T-helper 22 cell (primary cell): ENCODE measurements around the gene TNPO3.
"Not testable (repeated sequence)": the region's sequence is repeated elsewhere in the genome, so short reads cannot be mapped to it uniquely, and the experiment has no call there.

ENCODE experiments used
- DNase-seq: peaks from one replicate; pipeline ENCODE4 v3.0.0-alpha.2; 2020; ENCODE audit warnings: low read depth

The TNPO3 gene

DNA sequence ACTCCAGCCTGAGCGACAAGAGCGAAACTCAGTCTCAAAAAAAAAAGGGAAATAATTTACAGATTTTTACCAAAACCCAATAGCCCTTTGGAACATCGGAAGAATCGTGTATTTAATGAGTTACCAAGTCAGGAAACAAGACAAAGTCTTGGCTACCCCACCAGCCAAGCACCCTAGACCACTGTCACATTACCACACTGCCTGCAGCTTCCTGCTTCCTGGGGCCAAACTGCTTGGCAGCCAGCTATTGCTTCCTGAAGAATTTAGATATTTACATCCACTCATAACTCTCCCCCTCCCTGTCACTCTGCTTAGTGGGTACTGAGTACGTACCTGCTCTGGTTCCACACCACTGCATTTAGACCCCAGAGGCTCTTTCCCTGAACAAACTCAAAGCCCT, 14.1 kb upstream of the TNPO3 start:
- no peak for DNase-seq

DNA sequence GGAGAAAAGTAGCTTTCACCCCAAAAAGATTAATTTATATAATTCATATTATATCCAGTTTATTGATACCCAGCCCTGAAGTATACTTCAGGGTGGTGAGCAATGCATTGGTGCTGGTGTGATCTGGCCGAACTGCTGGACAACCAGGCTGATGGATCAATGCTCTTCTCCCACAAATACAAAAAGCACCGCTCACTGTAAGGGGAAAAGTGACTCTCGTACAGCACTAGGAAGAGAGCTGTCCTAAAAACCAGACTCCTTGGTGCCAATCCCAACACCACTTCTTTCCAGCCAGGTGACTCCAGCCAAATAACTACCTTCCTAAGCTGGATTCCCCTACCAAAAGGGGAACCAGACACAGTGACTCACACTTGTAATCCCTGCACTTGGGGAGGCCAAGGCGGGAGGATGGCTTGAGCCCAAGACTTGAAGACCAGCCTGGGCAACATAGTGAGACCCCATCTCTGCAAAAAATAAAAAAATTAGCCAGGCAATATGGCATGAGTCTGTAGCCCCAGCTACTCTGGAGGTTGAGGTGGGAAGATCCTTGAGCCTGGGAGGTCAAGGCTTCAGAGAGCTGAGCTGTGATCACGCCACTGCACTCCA, 13.1 kb upstream of the TNPO3 start:
- no peak for DNase-seq

DNA sequence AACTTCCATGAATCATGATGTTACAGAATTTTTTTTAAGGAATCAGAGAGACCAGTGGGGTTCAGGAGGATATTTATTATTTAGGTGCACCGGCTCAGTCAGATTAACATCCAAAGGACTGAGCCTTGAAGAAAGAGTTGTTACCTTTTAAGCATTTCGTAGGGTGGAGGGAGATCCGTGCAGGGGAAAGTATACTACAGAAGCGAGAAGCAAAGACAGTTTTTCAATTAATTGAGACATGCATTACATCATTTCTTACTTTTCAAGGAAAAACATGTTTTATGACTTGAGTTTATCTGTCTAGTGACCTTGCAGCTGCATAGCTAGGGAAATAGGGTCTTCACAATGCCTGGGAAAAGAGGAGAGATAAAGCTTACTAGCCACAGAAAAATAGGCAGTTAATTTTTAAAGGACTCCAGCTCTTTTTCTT, 12.2 kb upstream of the TNPO3 start:
- not testable (repeated sequence) for DNase-seq

DNA sequence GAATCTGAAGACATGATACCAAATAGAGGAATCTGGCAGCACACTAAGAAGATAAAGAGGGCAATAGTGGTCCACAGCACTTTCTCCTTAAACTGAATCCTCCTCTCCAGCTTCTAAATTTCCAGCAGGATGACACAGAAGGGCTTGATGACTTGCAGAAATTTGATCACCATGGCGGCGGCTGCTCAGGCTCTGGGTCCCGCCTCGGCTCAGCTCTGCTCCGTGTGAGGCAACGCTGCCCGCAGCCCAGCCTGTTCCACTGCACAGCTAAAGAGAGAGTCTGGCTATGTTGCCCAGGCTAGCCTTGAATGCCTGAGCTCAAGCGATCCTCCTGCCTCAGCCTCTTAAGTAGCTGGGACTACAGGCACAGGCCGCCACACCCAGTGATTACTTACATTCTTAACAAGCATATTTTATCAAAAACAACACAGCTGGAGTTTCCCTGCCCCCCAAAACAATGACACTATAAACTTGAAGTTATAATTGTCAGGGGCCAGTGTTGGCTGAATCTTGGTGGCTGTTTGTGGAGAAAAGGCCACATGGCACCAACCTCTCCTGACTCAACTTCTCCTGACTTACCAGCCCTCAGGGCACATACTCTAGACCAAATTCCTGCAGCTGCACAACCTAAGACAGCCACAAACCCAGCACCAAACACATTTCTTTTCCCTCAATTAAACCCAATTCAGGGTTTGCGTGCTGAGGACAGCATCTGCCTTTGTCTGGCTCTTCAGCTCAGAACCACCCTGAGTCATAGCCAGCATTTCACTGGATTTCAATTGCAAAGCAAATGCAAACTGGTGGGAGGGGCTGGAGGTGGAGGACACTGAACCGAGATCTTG, 11.6 kb upstream of the TNPO3 start:
- DNase-seq: no peak

DNA sequence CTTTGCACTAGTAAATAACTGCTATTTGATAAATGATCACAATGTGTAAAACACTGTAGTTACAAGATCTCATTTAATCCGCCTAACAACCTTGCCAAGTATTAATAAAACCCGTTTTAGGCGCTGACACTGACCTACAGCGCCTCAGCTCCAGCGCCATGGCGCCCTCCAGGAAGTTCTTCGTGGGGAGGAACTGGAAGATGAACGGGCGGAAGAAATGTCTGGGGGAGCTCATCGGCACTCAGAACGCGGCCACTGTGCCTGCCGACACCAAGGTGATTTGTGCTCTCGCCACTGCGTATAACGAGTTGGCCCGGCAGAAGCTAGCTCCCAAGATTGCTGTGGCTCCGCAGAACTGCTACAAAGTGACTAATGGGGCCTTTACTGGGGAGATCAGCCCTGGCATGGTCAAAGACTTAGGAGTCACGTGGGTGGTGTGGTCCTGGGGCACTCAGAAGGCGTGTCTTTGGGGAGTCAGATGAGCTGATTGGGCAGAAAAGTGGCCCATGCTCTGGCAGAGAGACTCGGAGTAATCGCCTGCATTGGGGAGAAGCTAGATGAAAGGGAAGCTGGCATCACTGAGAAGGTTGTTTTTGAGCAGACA, 1.1 kb upstream of the TNPO3 start:
- no peak for DNase-seq

DNA sequence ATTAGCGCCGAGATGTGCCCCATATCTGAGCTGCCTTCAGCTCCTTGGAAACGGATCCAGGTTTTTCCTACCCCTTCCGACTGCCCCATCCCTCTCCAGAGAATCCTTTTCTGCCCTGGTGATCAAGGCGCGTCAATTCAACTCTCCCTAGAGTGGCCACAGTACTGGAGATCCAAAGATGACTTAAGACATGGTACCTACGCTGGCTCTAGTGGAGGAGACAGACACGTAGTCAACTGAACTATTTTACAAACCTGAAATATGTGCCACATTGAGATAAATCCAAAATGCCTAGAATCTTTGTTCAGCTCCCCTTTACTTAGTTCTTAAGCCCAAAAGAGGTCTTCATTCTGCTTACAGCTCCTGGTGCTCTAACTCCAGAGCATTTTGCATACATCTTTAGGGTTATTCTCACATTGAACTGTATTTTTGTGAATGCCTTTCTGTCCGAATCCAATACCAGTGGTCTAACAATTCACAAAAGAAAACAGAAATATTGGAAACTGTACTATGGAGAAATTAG, 444 bp upstream of the TNPO3 start:
- no peak for DNase-seq

DNA sequence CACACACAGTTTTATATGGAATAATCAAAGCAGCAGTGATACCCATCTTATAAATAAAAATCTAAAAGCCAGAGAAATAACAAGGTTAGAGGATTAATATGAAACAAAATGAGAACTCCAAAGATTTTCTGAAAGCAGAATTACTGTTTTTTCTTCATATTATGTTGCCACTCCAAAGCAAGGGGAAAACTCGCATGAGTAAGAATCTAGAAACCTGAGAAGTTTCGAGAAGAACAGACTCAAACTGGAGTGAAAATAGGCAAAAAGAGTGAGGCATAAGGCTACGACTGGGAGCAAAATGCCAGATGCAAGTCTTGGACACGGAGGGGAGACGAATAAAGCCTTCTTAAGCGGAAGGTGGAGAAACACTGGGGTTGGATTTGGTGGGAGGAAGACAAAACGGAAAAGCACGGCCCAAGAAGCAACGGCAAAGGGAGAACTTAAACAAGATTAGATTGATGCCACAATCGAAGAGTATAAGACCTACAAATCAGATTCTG, 923 bp downstream of the TNPO3 start:
- no peak for DNase-seq

DNA sequence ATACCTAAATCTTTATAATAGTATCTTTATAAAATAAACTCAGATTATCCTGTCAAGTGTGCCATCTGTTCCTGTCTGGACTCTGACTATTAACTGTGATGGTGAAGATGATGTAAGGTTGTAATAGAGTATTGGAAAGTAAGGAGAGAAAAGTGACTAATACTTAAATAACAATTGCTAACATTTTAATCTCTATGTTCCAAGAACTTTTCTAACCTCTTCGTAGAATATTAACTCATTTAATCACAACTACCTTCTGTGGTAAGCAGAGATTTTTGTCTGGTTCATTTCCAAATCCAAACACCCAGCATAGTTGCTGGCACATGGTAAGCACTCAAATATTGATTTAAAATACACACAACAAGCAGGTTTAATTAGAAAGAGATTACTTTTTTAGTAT, 2.5 kb downstream of the TNPO3 start:
- no peak for DNase-seq

DNA sequence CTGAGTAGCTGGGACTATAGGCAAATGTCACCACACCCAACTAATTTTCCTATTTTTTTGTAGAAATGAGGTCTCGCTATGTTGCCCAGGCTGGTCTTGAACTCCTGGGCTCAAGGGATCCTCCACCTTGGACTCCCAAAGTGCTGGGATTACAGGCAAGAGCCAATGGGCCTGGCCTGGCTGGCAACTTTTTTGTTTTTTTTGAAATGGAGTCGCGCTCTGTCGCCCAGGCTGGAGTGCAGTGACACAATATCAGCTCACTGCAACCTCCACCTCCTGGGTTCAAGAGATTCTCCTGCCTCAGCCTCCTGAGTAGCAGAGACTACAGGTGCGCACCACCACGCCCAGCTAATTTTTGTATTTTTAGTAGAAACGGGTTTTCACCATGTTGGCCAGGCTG, 3.5 kb downstream of the TNPO3 start:
- DNase-seq: not testable (repeated sequence)

DNA sequence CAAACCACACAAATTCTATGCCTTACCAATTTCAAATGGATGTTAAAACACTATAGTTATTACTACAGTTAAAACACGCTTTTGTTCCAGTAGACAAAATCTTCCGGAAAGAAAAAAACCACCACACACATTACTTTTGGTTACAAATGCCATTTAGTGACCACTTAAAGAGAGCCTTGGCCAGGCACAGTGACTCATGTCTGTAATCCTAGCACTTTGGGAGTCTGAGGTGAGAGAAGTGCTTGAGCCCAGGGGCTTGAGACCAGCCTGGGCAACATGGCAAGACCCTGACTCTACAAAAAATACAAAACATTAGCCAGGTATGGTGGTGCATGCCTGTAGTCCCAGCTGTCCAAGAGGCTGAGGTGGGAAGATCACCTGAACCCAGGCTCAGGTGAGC, 7.2 kb downstream of the TNPO3 start:
- no peak for DNase-seq

DNA sequence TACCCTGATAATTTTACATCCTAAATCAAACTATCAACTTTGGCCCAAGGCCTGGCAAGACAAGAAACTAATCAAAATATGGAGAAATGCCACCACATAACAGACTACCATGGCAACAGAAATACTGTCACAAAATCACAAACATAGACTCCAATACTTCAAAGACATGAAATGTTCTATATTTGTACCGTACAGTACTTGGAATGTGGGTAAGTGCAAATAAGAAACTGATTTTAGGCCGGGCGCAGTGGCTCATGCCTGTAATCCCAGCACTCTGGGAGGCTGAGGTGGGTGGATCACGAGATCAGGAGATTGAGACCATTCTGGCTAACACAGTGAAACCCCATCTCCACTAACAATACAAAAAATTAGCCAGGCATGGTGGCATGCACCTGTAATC, 9.2 kb downstream of the TNPO3 start:
- no peak for DNase-seq

DNA sequence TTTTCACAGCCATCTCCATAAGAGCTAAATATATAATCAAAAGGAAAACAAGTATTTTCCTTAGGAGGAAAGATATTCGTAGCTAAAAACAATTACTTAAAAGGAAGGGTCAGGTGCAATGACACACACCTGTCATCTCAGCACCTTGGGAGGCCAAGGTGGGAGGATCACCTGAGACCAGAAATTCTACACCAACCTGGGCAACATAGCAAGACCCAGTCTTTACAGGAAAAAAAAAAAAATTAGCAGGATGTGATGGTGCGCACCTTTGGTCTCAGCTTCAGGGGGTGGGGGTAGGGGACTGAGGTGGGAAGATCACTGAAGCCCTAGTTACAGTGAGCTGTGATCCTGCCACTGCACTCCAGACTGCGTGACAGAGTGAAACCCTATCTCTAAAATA, 11.9 kb downstream of the TNPO3 start:
- no peak for DNase-seq

DNA sequence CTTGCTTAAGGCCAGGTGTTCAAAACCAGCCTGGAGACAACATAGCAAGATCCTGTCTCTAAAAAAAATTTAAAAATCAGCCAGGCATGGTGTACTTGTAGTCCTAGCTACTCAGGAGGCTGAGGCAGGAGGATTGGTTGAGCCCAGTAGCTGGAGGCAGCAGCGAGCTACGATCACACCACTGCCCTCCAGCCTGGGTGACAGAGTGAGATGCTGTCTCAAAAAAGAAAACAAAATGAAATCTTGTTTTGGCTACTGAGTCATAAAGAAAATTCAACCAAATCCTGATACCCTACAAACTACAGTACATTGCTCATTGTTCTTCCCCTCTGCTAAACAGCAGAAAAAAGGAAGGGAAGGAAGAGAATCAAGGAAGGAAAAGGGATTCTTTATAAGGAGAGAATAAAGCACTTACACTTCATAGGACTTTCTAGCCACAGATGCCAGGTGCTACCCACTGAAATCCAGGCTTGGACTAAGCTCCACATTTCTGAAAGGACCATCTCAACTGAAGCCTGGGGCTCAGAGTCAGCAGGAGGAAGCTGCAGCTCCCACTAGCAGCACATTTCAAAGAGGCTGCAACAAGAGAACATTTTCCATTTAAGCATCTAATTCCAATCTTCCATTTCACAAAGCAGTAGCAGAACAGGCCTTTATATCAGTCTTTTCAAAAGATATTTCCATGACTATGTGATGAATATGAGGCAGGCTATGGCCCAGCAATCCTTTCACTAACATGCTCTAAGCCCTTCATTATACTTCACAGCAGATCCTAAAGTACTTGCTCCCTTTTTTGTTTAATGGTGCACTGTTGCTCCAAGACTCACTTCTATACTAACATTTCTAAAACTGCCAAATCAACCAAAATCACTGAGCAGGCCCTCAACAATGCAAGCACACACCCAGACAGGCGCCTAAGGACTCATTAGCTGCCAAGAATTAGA, 13.5 kb downstream of the TNPO3 start:
- DNase-seq: no peak

DNA sequence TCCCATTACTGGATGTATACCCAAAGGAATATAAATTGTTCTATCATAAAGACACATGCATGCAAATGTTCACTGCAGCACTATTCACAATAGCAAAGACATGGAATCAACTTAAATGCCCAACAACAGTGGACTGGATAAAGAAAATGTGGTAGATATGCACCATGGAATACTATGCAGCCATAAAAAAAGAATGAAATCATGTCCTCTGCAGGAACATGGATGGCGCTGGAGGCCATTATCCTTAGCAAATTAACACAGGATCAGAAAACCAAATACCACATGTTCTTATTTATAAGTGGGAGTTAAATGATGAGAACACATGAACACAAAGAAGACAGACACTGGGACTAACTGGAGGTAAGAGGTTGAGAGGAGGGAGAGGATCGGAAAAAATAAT, 16.4 kb downstream of the TNPO3 start:
- not testable (repeated sequence) for DNase-seq

DNA sequence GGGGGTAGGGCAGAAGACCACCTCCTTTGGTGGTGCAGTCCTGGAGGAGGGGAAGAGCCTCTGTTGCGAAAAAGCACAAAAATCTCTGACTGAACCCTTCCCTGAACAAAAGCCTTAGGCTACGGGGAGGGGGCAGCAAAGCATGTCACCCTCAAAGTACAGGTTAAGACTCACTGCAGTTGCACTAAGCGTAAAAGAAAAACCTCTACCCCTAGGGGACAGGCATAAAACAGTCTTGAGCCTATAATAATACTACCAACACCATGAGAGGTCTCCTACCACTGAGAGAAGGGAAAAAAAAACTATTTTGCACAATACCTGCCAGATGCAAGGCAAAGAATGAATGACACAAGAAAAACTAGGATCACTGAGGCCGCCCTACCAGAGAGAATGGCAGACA, 17.3 kb downstream of the TNPO3 start:
- no peak for DNase-seq

DNA sequence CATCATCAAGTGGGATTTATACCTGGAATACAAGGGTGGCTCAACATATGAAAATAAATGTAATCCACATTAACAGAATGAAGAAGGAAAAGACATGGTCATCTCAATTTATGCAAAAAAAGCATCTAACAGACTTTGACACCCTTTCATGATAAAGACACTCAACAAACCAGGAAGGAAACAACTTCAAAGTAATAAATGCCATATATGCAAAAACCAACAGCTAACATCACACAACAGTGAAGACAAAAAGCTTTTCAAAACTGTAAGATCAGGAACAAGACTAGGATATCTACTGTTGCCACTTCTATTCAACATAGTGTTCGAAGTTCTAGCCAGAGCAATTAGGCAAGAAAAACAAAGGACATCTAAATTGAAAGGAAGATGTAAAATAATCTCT, 22.9 kb downstream of the TNPO3 start:
- no peak for DNase-seq

DNA sequence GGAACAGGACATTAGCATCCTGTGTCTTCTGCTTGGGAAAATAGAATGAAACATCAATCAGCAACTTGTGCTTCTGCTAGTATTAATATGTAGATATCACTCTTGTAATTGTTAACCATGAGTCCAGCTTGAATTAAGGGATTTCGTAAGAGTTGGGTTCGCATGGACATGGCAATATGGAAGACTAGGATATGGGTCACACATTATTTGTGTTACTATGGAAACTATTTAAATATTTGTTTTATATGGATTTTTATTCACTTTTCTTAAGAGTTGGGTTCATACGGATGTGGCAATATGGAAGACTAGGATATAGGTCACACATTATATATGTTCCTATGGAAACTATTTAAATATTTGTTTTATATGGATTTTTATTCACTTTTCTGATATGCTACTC, 24.5 kb downstream of the TNPO3 start:
- DNase-seq: no peak

DNA sequence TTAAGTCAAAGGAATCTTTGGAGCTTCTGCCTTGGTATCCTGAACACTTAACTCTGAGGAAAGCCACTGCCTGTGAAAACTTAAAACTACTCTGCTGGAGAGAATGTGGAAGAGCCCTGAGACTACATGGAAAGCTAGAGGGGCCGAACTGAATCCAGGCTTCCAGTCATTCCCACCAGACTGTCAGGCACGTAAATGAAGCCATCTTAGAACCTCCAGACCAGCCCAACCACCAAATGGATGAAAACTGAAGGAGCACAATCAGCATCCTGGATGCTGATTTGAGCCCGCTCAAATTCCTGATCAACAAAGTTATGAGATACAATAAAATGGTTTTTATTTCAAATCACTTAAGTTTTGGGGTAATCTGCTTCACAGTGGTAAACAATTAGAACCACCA, 30.8 kb downstream of the TNPO3 start:
- no peak for DNase-seq

DNA sequence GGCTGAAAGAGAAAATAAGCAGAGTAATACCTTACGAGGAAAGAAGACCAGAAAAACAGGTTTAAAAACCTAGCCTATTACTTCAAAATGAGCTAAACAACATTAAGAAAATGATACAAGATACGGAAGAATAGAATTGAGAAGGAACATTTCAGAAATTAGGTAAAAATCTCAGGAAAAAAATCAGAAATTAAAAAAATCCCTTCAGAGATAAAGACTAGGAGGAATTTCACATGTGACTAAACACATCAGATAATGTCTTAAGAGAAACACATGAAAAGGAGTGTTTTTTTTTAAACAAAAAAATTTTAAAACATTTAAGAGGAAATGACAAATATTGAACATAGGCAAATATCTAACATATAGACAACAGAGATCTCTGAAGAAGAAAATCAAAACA, 33.3 kb downstream of the TNPO3 start:
- DNase-seq: no peak

DNA sequence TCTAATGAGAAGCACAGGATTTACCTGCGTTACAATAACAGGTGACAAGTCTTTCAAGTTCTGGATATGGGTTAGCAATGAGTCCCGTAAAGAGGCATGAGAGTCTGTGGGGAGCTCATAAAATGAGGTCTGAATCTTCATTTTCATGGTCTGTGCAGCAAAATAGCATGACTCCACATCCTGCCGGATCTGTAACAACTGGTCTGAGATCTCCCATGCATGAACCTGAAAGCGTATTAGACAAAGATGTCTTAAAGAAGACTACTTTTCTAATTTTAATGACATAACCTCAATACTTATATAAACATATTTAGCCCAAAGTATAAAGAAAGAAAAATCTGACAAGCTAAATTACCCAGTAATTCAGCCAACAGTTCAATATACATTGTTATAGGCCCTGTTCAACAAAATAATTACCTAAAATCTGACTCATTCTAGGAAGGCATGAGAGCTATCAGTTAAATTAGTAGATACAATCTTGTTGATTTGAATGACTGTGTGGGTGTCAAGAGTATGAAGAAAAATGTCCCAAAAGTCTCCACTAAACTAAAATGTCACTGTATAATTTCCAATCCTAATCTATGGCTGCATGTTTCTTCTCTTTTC, 36.9 kb downstream of the TNPO3 start:
- no peak for DNase-seq

DNA sequence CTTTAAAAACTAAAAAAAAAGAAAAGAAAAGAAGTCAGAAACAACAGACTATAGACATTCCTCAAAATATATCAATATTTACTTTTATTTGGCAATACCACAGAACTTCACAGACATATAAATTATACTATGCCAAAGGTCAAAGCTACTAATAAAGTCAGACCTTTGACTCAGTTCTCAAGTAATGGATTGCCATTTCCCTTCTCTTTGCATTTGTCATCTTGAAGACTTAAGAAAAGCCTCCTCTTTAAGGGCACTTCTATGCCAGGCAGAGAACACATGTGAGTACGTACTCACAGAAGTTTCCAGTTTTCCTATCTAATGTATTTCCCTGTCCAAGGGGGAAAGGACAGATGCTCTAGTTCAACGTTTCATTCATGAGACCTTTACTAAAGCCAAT, 37.6 kb downstream of the TNPO3 start:
- DNase-seq: no peak
